ENCODE results near the gene SMAD7.

SMAD7 gene

GRCh38 chr18:48950536-48951447 lies at the start of gene SMAD7:
SMAD7 (minus strand) TSS chr18:48950965; CDS start chr18:48950424, 541 bp downstream.
- Histone ChIP-seq H3K36me3 (ENCODE audit: control insufficient read depth in 1 of 2, insufficient read depth in 2 of 2, low read length in 2 of 2) (peaks cover 0 to 3% of the 10 kb centered on the region in 2 donors), H3K9ac (ENCODE audit: low read depth in 1 of 2, low read length in 2 of 2) (peak within 1 kb of the TSS; percentile 84 to 94), H3K27ac (ENCODE audit: low read depth, low read length) (peak within 1 kb of the TSS; percentile 93), H3K4me3 (ENCODE audit: low read depth in 1 of 2, low read length in 2 of 2) (peak within 1 kb of the TSS; percentile 93 to 94), H3K9me3 (ENCODE audit: control insufficient read depth in 1 of 2, low read length in 2 of 2) (no peaks in the 10 kb centered on the region), H3K4me1 (ENCODE audit: control insufficient read depth in 1 of 2, insufficient read depth in 2 of 2, low read length in 2 of 2) (peaks cover 32 to 35% of the 10 kb centered on the region in 2 donors), H3K27me3 (ENCODE audit: control insufficient read depth in 1 of 2, insufficient read depth in 2 of 2, low read length in 2 of 2) (no peaks in the 10 kb centered on the region)

- Histone ChIP-seq H3K9me3 (ENCODE audit: control insufficient read depth in 1 of 2, low read length in 2 of 2) (no peaks in the 10 kb centered on the region), H3K9ac (ENCODE audit: low read depth in 1 of 2, low read length in 2 of 2) (no peak overlapping the region), H3K36me3 (ENCODE audit: control insufficient read depth in 1 of 2, insufficient read depth in 2 of 2, low read length in 2 of 2) (no peaks in the 10 kb centered on the region), H3K4me1 (ENCODE audit: control insufficient read depth in 1 of 2, insufficient read depth in 2 of 2, low read length in 2 of 2) (peaks cover 4 to 7% of the 10 kb centered on the region in 2 donors), H3K27ac (ENCODE audit: low read depth, low read length) (no peak overlapping the region), H3K27me3 (ENCODE audit: control insufficient read depth in 1 of 2, insufficient read depth in 2 of 2, low read length in 2 of 2) (no peaks in the 10 kb centered on the region), H3K4me3 (ENCODE audit: low read depth in 1 of 2, low read length in 2 of 2) (no peak overlapping the region)
These were observed 48.8 kb upstream of the SMAD7 start for GRCh38 chr18:48999569-48999968.

GRCh38 chr18:48997985-48998831 lies 47.4 kb upstream of the SMAD7 start:
- Histone ChIP-seq H3K9me3 (ENCODE audit: control insufficient read depth in 1 of 2, low read length in 2 of 2) (no peaks in the 10 kb centered on the region), H3K27me3 (ENCODE audit: control insufficient read depth in 1 of 2, insufficient read depth in 2 of 2, low read length in 2 of 2) (no peaks in the 10 kb centered on the region), H3K4me1 (ENCODE audit: control insufficient read depth in 1 of 2, insufficient read depth in 2 of 2, low read length in 2 of 2) (peaks cover 6 to 7% of the 10 kb centered on the region in 2 donors), H3K4me3 (ENCODE audit: low read depth in 1 of 2, low read length in 2 of 2) (no peak overlapping the region), H3K9ac (ENCODE audit: low read depth in 1 of 2, low read length in 2 of 2) (no peak overlapping the region), H3K27ac (ENCODE audit: low read depth, low read length) (no peak overlapping the region), H3K36me3 (ENCODE audit: control insufficient read depth in 1 of 2, insufficient read depth in 2 of 2, low read length in 2 of 2) (no peaks in the 10 kb centered on the region)

GRCh38 chr18:48997681-48997984 lies 46.9 kb upstream of the SMAD7 start:
- H3K9ac ChIP-seq (ENCODE audit: low read depth in 1 of 2, low read length in 2 of 2), result no peak overlapping the region
- H3K36me3 ChIP-seq (ENCODE audit: control insufficient read depth in 1 of 2, insufficient read depth in 2 of 2, low read length in 2 of 2), result no peaks in the 10 kb centered on the region
- H3K9me3 ChIP-seq (ENCODE audit: control insufficient read depth in 1 of 2, low read length in 2 of 2), result no peaks in the 10 kb centered on the region
- H3K27ac ChIP-seq (ENCODE audit: low read depth, low read length), result no peak overlapping the region
- no peaks in the 10 kb centered on the region for H3K27me3 ChIP-seq (ENCODE audit: control insufficient read depth in 1 of 2, insufficient read depth in 2 of 2, low read length in 2 of 2)
- peaks cover 7 to 12% of the 10 kb centered on the region in 2 donors for H3K4me1 ChIP-seq (ENCODE audit: control insufficient read depth in 1 of 2, insufficient read depth in 2 of 2, low read length in 2 of 2)
- H3K4me3 ChIP-seq (ENCODE audit: low read depth in 1 of 2, low read length in 2 of 2), result no peak overlapping the region

- Histone ChIP-seq H3K36me3 (ENCODE audit: control insufficient read depth in 1 of 2, insufficient read depth in 2 of 2, low read length in 2 of 2) (no peaks in the 10 kb centered on the region), H3K9me3 (ENCODE audit: control insufficient read depth in 1 of 2, low read length in 2 of 2) (no peaks in the 10 kb centered on the region), H3K4me3 (ENCODE audit: low read depth in 1 of 2, low read length in 2 of 2) (no peak overlapping the region), H3K4me1 (ENCODE audit: control insufficient read depth in 1 of 2, insufficient read depth in 2 of 2, low read length in 2 of 2) (peaks cover 7 to 15% of the 10 kb centered on the region in 2 donors), H3K9ac (ENCODE audit: low read depth in 1 of 2, low read length in 2 of 2) (peak overlapping the region in 1 of 2 donors; percentile 6), H3K27ac (ENCODE audit: low read depth, low read length) (no peak overlapping the region), H3K27me3 (ENCODE audit: control insufficient read depth in 1 of 2, insufficient read depth in 2 of 2, low read length in 2 of 2) (no peaks in the 10 kb centered on the region)
These were observed 46.2 kb upstream of the SMAD7 start for GRCh38 chr18:48996901-48997463.

- Histone ChIP-seq H3K27ac (ENCODE audit: low read depth, low read length) (no peak overlapping the region), H3K36me3 (ENCODE audit: control insufficient read depth in 1 of 2, insufficient read depth in 2 of 2, low read length in 2 of 2) (no peaks in the 10 kb centered on the region), H3K4me1 (ENCODE audit: control insufficient read depth in 1 of 2, insufficient read depth in 2 of 2, low read length in 2 of 2) (peaks cover 7 to 15% of the 10 kb centered on the region in 2 donors), H3K9ac (ENCODE audit: low read depth in 1 of 2, low read length in 2 of 2) (no peak overlapping the region), H3K4me3 (ENCODE audit: low read depth in 1 of 2, low read length in 2 of 2) (no peak overlapping the region), H3K9me3 (ENCODE audit: control insufficient read depth in 1 of 2, low read length in 2 of 2) (no peaks in the 10 kb centered on the region), H3K27me3 (ENCODE audit: control insufficient read depth in 1 of 2, insufficient read depth in 2 of 2, low read length in 2 of 2) (no peaks in the 10 kb centered on the region)
These were observed 45.3 kb upstream of the SMAD7 start for GRCh38 chr18:48996041-48996440.

- H3K36me3 ChIP-seq (ENCODE audit: control insufficient read depth in 1 of 2, insufficient read depth in 2 of 2, low read length in 2 of 2), result no peaks in the 10 kb centered on the region
- H3K9ac ChIP-seq (ENCODE audit: low read depth in 1 of 2, low read length in 2 of 2), result no peak overlapping the region
- H3K27me3 ChIP-seq (ENCODE audit: control insufficient read depth in 1 of 2, insufficient read depth in 2 of 2, low read length in 2 of 2), result no peaks in the 10 kb centered on the region
- no peak overlapping the region for H3K4me3 ChIP-seq (ENCODE audit: low read depth in 1 of 2, low read length in 2 of 2)
- no peak overlapping the region for H3K27ac ChIP-seq (ENCODE audit: low read depth, low read length)
- H3K4me1 ChIP-seq (ENCODE audit: control insufficient read depth in 1 of 2, insufficient read depth in 2 of 2, low read length in 2 of 2), result peaks cover 7 to 15% of the 10 kb centered on the region in 2 donors
- no peaks in the 10 kb centered on the region for H3K9me3 ChIP-seq (ENCODE audit: control insufficient read depth in 1 of 2, low read length in 2 of 2)
These were observed 44.4 kb upstream of the SMAD7 start for GRCh38 chr18:48994926-48995835.

- H3K36me3 ChIP-seq (ENCODE audit: control insufficient read depth in 1 of 2, insufficient read depth in 2 of 2, low read length in 2 of 2), result no peaks in the 10 kb centered on the region
- no peaks in the 10 kb centered on the region for H3K27me3 ChIP-seq (ENCODE audit: control insufficient read depth in 1 of 2, insufficient read depth in 2 of 2, low read length in 2 of 2)
- H3K27ac ChIP-seq (ENCODE audit: low read depth, low read length), result no peak overlapping the region
- peaks cover 7 to 15% of the 10 kb centered on the region in 2 donors for H3K4me1 ChIP-seq (ENCODE audit: control insufficient read depth in 1 of 2, insufficient read depth in 2 of 2, low read length in 2 of 2)
- H3K9me3 ChIP-seq (ENCODE audit: control insufficient read depth in 1 of 2, low read length in 2 of 2), result no peaks in the 10 kb centered on the region
- no peak overlapping the region for H3K4me3 ChIP-seq (ENCODE audit: low read depth in 1 of 2, low read length in 2 of 2)
- no peak overlapping the region for H3K9ac ChIP-seq (ENCODE audit: low read depth in 1 of 2, low read length in 2 of 2)
These were observed 43.4 kb upstream of the SMAD7 start for GRCh38 chr18:48994044-48994651.

- H3K4me1 ChIP-seq (ENCODE audit: control insufficient read depth in 1 of 2, insufficient read depth in 2 of 2, low read length in 2 of 2), result peaks cover 7 to 15% of the 10 kb centered on the region in 2 donors
- H3K27ac ChIP-seq (ENCODE audit: low read depth, low read length), result no peak overlapping the region
- H3K9ac ChIP-seq (ENCODE audit: low read depth in 1 of 2, low read length in 2 of 2), result no peak overlapping the region
- H3K27me3 ChIP-seq (ENCODE audit: control insufficient read depth in 1 of 2, insufficient read depth in 2 of 2, low read length in 2 of 2), result no peaks in the 10 kb centered on the region
- no peak overlapping the region for H3K4me3 ChIP-seq (ENCODE audit: low read depth in 1 of 2, low read length in 2 of 2)
- H3K9me3 ChIP-seq (ENCODE audit: control insufficient read depth in 1 of 2, low read length in 2 of 2), result no peaks in the 10 kb centered on the region
- H3K36me3 ChIP-seq (ENCODE audit: control insufficient read depth in 1 of 2, insufficient read depth in 2 of 2, low read length in 2 of 2), result no peaks in the 10 kb centered on the region
These were observed 42.8 kb upstream of the SMAD7 start for GRCh38 chr18:48993586-48993985.
